H9 (cell line): ENCODE data around the gene UMAD1. TPM values are rescaled to one million over a fixed set of nuclear protein-coding genes. Genes with fewer than 3 reads are reported as not detected.

ENCODE experiments used
- DNase-seq: peaks from one replicate; pipeline ENCODE4 v3.0.0-alpha.2; 2017
- H2AFZ ChIP-seq: one replicate; pipeline ENCODE4 v1.6.1; 2013; ENCODE audit warnings: mild to moderate bottlenecking, low read length, control low read depth, moderate library complexity
- H2AK5ac ChIP-seq: 2 replicates; pipeline ENCODE4 v1.6.1; 2013; ENCODE audit warnings: low read length, control low read depth, mixed read lengths; ENCODE audit not compliant: insufficient read length
- H2BK120ac ChIP-seq: one replicate; pipeline ENCODE4 v1.6.1; 2013; ENCODE audit warnings: low read depth, mild to moderate bottlenecking, low read length, control low read depth, inconsistent platforms; ENCODE audit not compliant: poor library complexity, severe bottlenecking
- H2BK12ac ChIP-seq: 2 replicates; pipeline ENCODE4 v1.6.1; 2013; ENCODE audit warnings: low read length, control low read depth, mixed read lengths, low read depth; ENCODE audit not compliant: insufficient read length
- H2BK15ac ChIP-seq: 2 replicates; pipeline ENCODE4 v1.6.1; 2013; ENCODE audit warnings: low read depth, low read length, control low read depth
- H2BK20ac ChIP-seq: one replicate; pipeline ENCODE4 v1.6.1; 2013; ENCODE audit warnings: low read depth, mild to moderate bottlenecking, low read length, control low read depth, inconsistent platforms; ENCODE audit not compliant: poor library complexity, severe bottlenecking
- H2BK5ac ChIP-seq: 2 replicates; pipeline ENCODE4 v1.6.1; 2013; ENCODE audit warnings: low read length, control low read depth, mixed read lengths; ENCODE audit not compliant: insufficient read length
- H3K14ac ChIP-seq: 2 replicates; pipeline ENCODE4 v1.6.1; 2013; ENCODE audit warnings: low read length, control low read depth; ENCODE audit not compliant: insufficient read depth
- H3K18ac ChIP-seq: 2 replicates; pipeline ENCODE4 v1.6.1; 2013; ENCODE audit warnings: low read depth, mild to moderate bottlenecking, mixed read lengths, low read length, control low read depth; ENCODE audit not compliant: insufficient read length
- H3K23ac ChIP-seq: 2 replicates; pipeline ENCODE4 v1.6.1; 2013; ENCODE audit warnings: low read length, control low read depth, mixed read lengths, low read depth; ENCODE audit not compliant: insufficient read length
- H3K23me2 ChIP-seq: 2 replicates; pipeline ENCODE4 v1.6.1; 2013; ENCODE audit warnings: low read depth, mild to moderate bottlenecking, mixed read lengths, low read length, control low read depth; ENCODE audit not compliant: insufficient read length, poor library complexity, severe bottlenecking
- H3K27ac ChIP-seq: 2 replicates; pipeline ENCODE4 v1.5.1; 2013; ENCODE audit warnings: low read length, control low read depth, mixed read lengths, low read depth; ENCODE audit not compliant: insufficient read length
- H3K27me3 ChIP-seq: 2 replicates; pipeline ENCODE4 v1.6.1; 2013; ENCODE audit warnings: low read length, control low read depth, inconsistent platforms; ENCODE audit not compliant: insufficient read depth
- H3K4ac ChIP-seq: 2 replicates; pipeline ENCODE4 v1.6.1; 2013; ENCODE audit warnings: low read depth, mild to moderate bottlenecking, control low read depth, inconsistent platforms, low read length, moderate library complexity
- H3K4me1 ChIP-seq: 2 replicates; pipeline ENCODE4 v1.6.1; 2013; ENCODE audit warnings: low read length, control low read depth, inconsistent platforms; ENCODE audit not compliant: insufficient read depth
- H3K4me2 ChIP-seq: 2 replicates; pipeline ENCODE4 v1.6.1; 2013; ENCODE audit warnings: low read length, control low read depth, mixed read lengths; ENCODE audit not compliant: insufficient read length, insufficient read depth
- H3K56ac ChIP-seq: 2 replicates; pipeline ENCODE4 v1.6.1; 2013; ENCODE audit warnings: low read depth, mild to moderate bottlenecking, mixed read lengths, low read length, control low read depth; ENCODE audit not compliant: insufficient read length
- H3K79me1 ChIP-seq: 2 replicates; pipeline ENCODE4 v1.6.1; 2013; ENCODE audit warnings: low read depth, mild to moderate bottlenecking, moderate library complexity, low read length, control low read depth, inconsistent platforms; ENCODE audit not compliant: insufficient read depth, poor library complexity, severe bottlenecking
- H3K79me2 ChIP-seq: 2 replicates; pipeline ENCODE4 v1.6.1; 2013; ENCODE audit warnings: low read length, control low read depth, inconsistent platforms; ENCODE audit not compliant: insufficient read depth
- H3K9ac ChIP-seq: 2 replicates; pipeline ENCODE4 v1.6.1; 2013; ENCODE audit warnings: low read length, control low read depth, mixed read lengths; ENCODE audit not compliant: insufficient read length; ENCODE audit errors: extremely low read depth
- H3K9me3 ChIP-seq: one replicate; pipeline ENCODE4 v1.6.1; 2013; ENCODE audit warnings: low read depth, low read length, inconsistent platforms; ENCODE audit not compliant: control insufficient read depth
- H3T11ph ChIP-seq: one replicate; pipeline ENCODE4 v1.6.1; 2013; ENCODE audit warnings: mild to moderate bottlenecking, low read length, control low read depth, inconsistent platforms
- H4K20me1 ChIP-seq: one replicate; pipeline ENCODE4 v1.6.1; 2013; ENCODE audit not compliant: control insufficient read depth, insufficient read length, insufficient read depth
- H4K5ac ChIP-seq: 2 replicates; pipeline ENCODE4 v1.6.1; 2013; ENCODE audit warnings: low read depth, mild to moderate bottlenecking, mixed read lengths, low read length, control low read depth; ENCODE audit not compliant: insufficient read length
- H4K8ac ChIP-seq: replicated peaks from 2 replicates; pipeline ENCODE4 v1.6.1; 2013; ENCODE audit warnings: low read length, control low read depth, mixed read lengths, low read depth; ENCODE audit not compliant: insufficient read length
- H4K91ac ChIP-seq: 2 replicates; pipeline ENCODE4 v1.6.1; 2013; ENCODE audit warnings: low read depth, mild to moderate bottlenecking, moderate library complexity, mixed read lengths, low read length, control low read depth; ENCODE audit not compliant: insufficient read length
- H3K27ac Mint-ChIP-seq, 3 experiments: 2 replicates in 2 of 3; 3 replicates in 1 of 3; pipeline ENCODE4 v1.8.0; 2020 to 2021; ENCODE audit warnings: mixed read lengths in 3 of 3, mild to moderate bottlenecking in 1 of 3, moderate library complexity in 1 of 3
- H3K27me3 Mint-ChIP-seq: 2 replicates; pipeline ENCODE4 v1.8.0; 2021; ENCODE audit warnings: low read depth, mild to moderate bottlenecking, moderate library complexity, mixed read lengths
- H3K36me3 Mint-ChIP-seq, 3 experiments: 2 replicates in 2 of 3; 3 replicates in 1 of 3; pipeline ENCODE4 v1.8.0; 2020 to 2021; ENCODE audit warnings: low read depth in 3 of 3, mixed read lengths in 3 of 3; ENCODE audit not compliant: insufficient read depth in 1 of 3
- H3K4me1 Mint-ChIP-seq, 2 experiments: 2 replicates each; pipeline ENCODE4 v1.8.0; 2020; ENCODE audit warnings: mixed read lengths in 2 of 2
- H3K4me3 Mint-ChIP-seq, 2 experiments: 2 replicates in 1 of 2; 3 replicates in 1 of 2; pipeline ENCODE4 v1.8.0; 2020 to 2021; ENCODE audit warnings: mild to moderate bottlenecking in 2 of 2, mixed read lengths in 2 of 2, moderate library complexity in 1 of 2
- H3K9me3 Mint-ChIP-seq, 2 experiments: 2 replicates in 1 of 2; 3 replicates in 1 of 2; pipeline ENCODE4 v1.8.0; 2020; ENCODE audit warnings: mild to moderate bottlenecking in 2 of 2, mixed read lengths in 2 of 2, moderate library complexity in 1 of 2
- CTCF ChIP-seq: fragments of 200-600 bp; sonication (generic); conservative IDR thresholded peaks from 3 replicates; pipeline ENCODE4 v1.8.0; 2021; ENCODE audit warnings: antibody characterized with exemption, mild to moderate bottlenecking
- WGBS: extraction: QIAGEN DNeasy Blood & Tissue Kit; methylation state at CpG from one replicate; pipeline ENCODE4 v1.1.7; 2013; ENCODE audit warnings: missing lambda C conversion rate, low lambda C conversion rate, mixed read lengths; ENCODE audit not compliant: insufficient read length; ENCODE audit errors: extremely low coverage; 5-methylcytosine and 5-hydroxymethylcytosine counted together
- total RNA-seq: library from RNA; stranded (reverse); gene quantifications from 2 replicates; pipeline ENCODE4 v1.2.1, GENCODE V29; 2021

The UMAD1 gene
- total RNA-seq, 1 experiment from 2014 or later: 8.9 TPM

- Histone ChIP-seq H3K79me2 (no peaks in the 10 kb centered on the region), H2BK20ac (no peak overlapping the region), H3K79me1 (no peaks in the 10 kb centered on the region), H3K56ac (no peak overlapping the region), H4K20me1 (no peaks in the 10 kb centered on the region), H3T11ph (no peak overlapping the region), H3K18ac (no peak overlapping the region), H3K27me3 (no peaks in the 10 kb centered on the region), H3K4me1 (no peaks in the 10 kb centered on the region), H4K91ac (no peak overlapping the region), H2BK12ac (no peak overlapping the region), H2BK5ac (no peak overlapping the region), H4K8ac (no peak overlapping the region), H3K23ac (no peak overlapping the region), H3K9me3 (no peaks in the 10 kb centered on the region), H2AK5ac (no peak overlapping the region), H3K23me2 (no peaks in the 10 kb centered on the region), H3K9ac (no peak overlapping the region), H3K14ac (no peak overlapping the region), H2AFZ (no peak overlapping the region), H3K4me2 (no peak overlapping the region), H2BK120ac (no peak overlapping the region), H4K5ac (no peak overlapping the region), H3K4ac (no peak overlapping the region), H2BK15ac (no peak overlapping the region), H3K27ac (no peak overlapping the region)
- Mint-ChIP-seq H3K4me3 (no peak overlapping the region), H3K27me3 (no peaks in the 10 kb centered on the region), H3K27ac (peak overlapping the region in 1 of 3 experiments; percentile 11; a peak in 1 of 7 replicates), H3K36me3 (peaks cover 0 to 3% (median 1%) of the 10 kb centered on the region in 3 experiments; a peak in 3 of 7 replicates), H3K4me1 (peaks cover 8 to 18% of the 10 kb centered on the region in 2 experiments), H3K9me3 (no peaks in the 10 kb centered on the region)
- no peak for TF ChIP-seq CTCF
- WGBS: no CpG with 5 or more reads among the region's 3 CpGs
- no peak for DNase-seq
Measured at GRCh38 chr7:7671361-7671760, 30.8 kb downstream of the UMAD1 start.
